Upper lobe of left lung (tissue), 6 donors: Measurements from ENCODE around the gene IFT57. TPM values are rescaled to one million over a fixed set of nuclear protein-coding genes. Genes with fewer than 3 reads are reported as not detected.
A peak's percentile ranks its signal among the peaks of the same experiment; 100 is the strongest.

Experiments used
- ATAC-seq, 2 donors: fragments of 200-7000 bp; cut with Tn5 transposase; one replicate each; pipeline ENCODE4 v1.9.1; 2022; ENCODE audit warnings: mild to moderate bottlenecking in 2 of 2, moderate library complexity in 2 of 2; ENCODE audit not compliant: low FRiP score in 2 of 2
- DNase-seq, 2 donors: peaks; one replicate each; pipeline ENCODE4 v3.0.0-alpha.2; 2019 to 2020
- H3K27ac ChIP-seq, 4 donors: fragments of 200-600 bp; sonication (generic); one replicate each; pipeline ENCODE4 v1.5.1; 2016 to 2019
- H3K27me3 ChIP-seq, 4 donors: fragments of 200-600 bp; sonication (generic); one replicate each; pipeline ENCODE4 v1.5.1; 2017 to 2019
- H3K36me3 ChIP-seq, 4 donors: fragments of 200-600 bp; sonication (generic); one replicate each; pipeline ENCODE4 v1.5.1; 2016 to 2019
- H3K4me1 ChIP-seq, 4 donors: fragments of 200-600 bp; sonication (generic); one replicate each; pipeline ENCODE4 v1.5.1; 2018 to 2019
- H3K4me3 ChIP-seq, 4 donors: fragments of 200-600 bp; sonication (generic); one replicate each; pipeline ENCODE4 v1.5.1; 2017 to 2019; ENCODE audit warnings: mild to moderate bottlenecking in 2 of 4, moderate library complexity in 1 of 4
- H3K9me3 ChIP-seq, 4 donors: fragments of 200-600 bp; sonication (generic); one replicate each; pipeline ENCODE4 v1.5.1; 2018 to 2019
- CTCF ChIP-seq, 6 experiments: fragments of 450-650 bp in 4 of 6; fragments of 200-600 bp in 2 of 6; sonication (generic) in 2 of 6; IDR thresholded peaks; one replicate each; pipeline ENCODE4 v1.5.1; 2016 to 2019; ENCODE audit warnings: antibody characterized with exemption in 6 of 6
- EP300 ChIP-seq, 4 donors: sonication (generic); formaldehyde crosslinking; IDR thresholded peaks; one replicate each; pipeline ENCODE4 v1.5.1; 2017; ENCODE audit warnings: antibody characterized with exemption in 4 of 4, control low read depth in 2 of 4
- POLR2A ChIP-seq, 4 donors: fragments of 450-650 bp; IDR thresholded peaks; one replicate each; pipeline ENCODE4 v1.5.1; 2016 to 2017; ENCODE audit warnings: antibody characterized with exemption in 4 of 4, mild to moderate bottlenecking in 2 of 4
- POLR2AphosphoS5 ChIP-seq, 2 donors: sonication (generic); formaldehyde crosslinking; IDR thresholded peaks; one replicate each; pipeline ENCODE4 v1.5.1; 2017; ENCODE audit warnings: antibody characterized with exemption in 2 of 2
- WGBS, 2 donors: methylation state at CpG; one replicate each; pipeline ENCODE4 v1.1.5; 2017 to 2018; 5-methylcytosine and 5-hydroxymethylcytosine counted together
- total RNA-seq, 6 donors: library from RNA; depleted of rRNA in 4 of 6; stranded (reverse); fragments of >200 nt in 4 of 6; gene quantifications; one replicate each; pipeline versions ENCODE4 v1.1.0 to v1.2.1, GENCODE V29; 2016 to 2021
- donor health status: DM: no; HTN: no; CAD: no; lungs with moderate emphysema.
- donor health status: DM: no; HTN: yes; CAD: no; lungs with severe emphysema.

IFT57 gene
- total RNA-seq, 6 donors from 2014 or later, result 118 to 467 (median 232) TPM

GRCh38 chr3:108185536-108185935, 36.7 kb downstream of the IFT57 start:
- no peak overlapping the region for H3K4me3 ChIP-seq
- no peak overlapping the region for H3K27ac ChIP-seq
- 77 to 88% methylated on average over 6 of the region's 6 CpGs for WGBS, 2 donors
- H3K4me1 ChIP-seq, result peaks cover 0 to 3% (median 0%) of the 10 kb centered on the region in 4 donors
- H3K9me3 ChIP-seq, result no peaks in the 10 kb centered on the region
- H3K36me3 ChIP-seq, result peaks cover 0 to 8% (median 6%) of the 10 kb centered on the region in 4 donors
- TF ChIP-seq CTCF (IDR thresholded peaks at IDR 0.05) (no peak), POLR2AphosphoS5 (IDR thresholded peaks at IDR 0.05) (no peak), POLR2A (IDR thresholded peaks at IDR 0.05) (no peak), EP300 (IDR thresholded peaks at IDR 0.05) (no peak)
- no peak for ATAC-seq
- no peak for DNase-seq
- H3K27me3 ChIP-seq, result no peaks in the 10 kb centered on the region

- WGBS, 2 donors, result 96 to 99% methylated on average over 3 of the region's 3 CpGs
- ATAC-seq (no peak), DNase-seq (no peak)
- H3K4me1 ChIP-seq, result peaks cover 0 to 3% (median 0%) of the 10 kb centered on the region in 4 donors
- H3K4me3 ChIP-seq, result no peak overlapping the region
- no peak for TF ChIP-seq EP300 (IDR thresholded peaks at IDR 0.05)
- TF ChIP-seq CTCF (IDR thresholded peaks at IDR 0.05), result no peak
- no peak for TF ChIP-seq POLR2AphosphoS5 (IDR thresholded peaks at IDR 0.05)
- no peak for TF ChIP-seq POLR2A (IDR thresholded peaks at IDR 0.05)
- no peaks in the 10 kb centered on the region for H3K27me3 ChIP-seq
- H3K36me3 ChIP-seq, result peaks cover 0 to 6% (median under 1%) of the 10 kb centered on the region in 4 donors
- H3K27ac ChIP-seq, result no peak overlapping the region
- H3K9me3 ChIP-seq, result no peaks in the 10 kb centered on the region
Measured at GRCh38 chr3:108184824-108185223, 37.4 kb downstream of the IFT57 start.

- Histone ChIP-seq H3K36me3 (peaks cover 0 to 6% (median 0%) of the 10 kb centered on the region in 4 donors), H3K27me3 (no peaks in the 10 kb centered on the region), H3K4me3 (no peak overlapping the region), H3K9me3 (no peaks in the 10 kb centered on the region), H3K27ac (no peak overlapping the region), H3K4me1 (peaks cover 0 to 5% (median 1%) of the 10 kb centered on the region in 4 donors)
- DNase-seq (no peak), ATAC-seq (no peak)
- 92 to 97% methylated on average over 2 of the region's 2 CpGs for WGBS, 2 donors
- no peak for TF ChIP-seq CTCF (IDR thresholded peaks at IDR 0.05)
- TF ChIP-seq POLR2A (IDR thresholded peaks at IDR 0.05), result no peak
- TF ChIP-seq EP300 (IDR thresholded peaks at IDR 0.05), result no peak
- no peak for TF ChIP-seq POLR2AphosphoS5 (IDR thresholded peaks at IDR 0.05)
Measured at GRCh38 chr3:108183971-108184370, 38.3 kb downstream of the IFT57 start.

- no peak overlapping the region for H3K27ac ChIP-seq
- DNase-seq (peak in 1 of 2 donors; percentile 20), ATAC-seq (peak in 1 of 2 donors; percentile 36)
- no peak overlapping the region for H3K4me3 ChIP-seq
- no peaks in the 10 kb centered on the region for H3K9me3 ChIP-seq
- no peaks in the 10 kb centered on the region for H3K27me3 ChIP-seq
- peaks cover 0 to 8% (median 1%) of the 10 kb centered on the region in 4 donors for H3K4me1 ChIP-seq
- no peak for TF ChIP-seq EP300 (IDR thresholded peaks at IDR 0.05)
- WGBS, 2 donors, result 55 to 59% methylated on average over 1 of the region's 1 CpG
- peaks cover 0 to 6% (median 0%) of the 10 kb centered on the region in 4 donors for H3K36me3 ChIP-seq
Measured at GRCh38 chr3:108183181-108183580, 39.0 kb downstream of the IFT57 start.

- TF ChIP-seq CTCF (IDR thresholded peaks at IDR 0.05) (no peak), POLR2A (IDR thresholded peaks at IDR 0.05) (no peak), EP300 (IDR thresholded peaks at IDR 0.05) (no peak), POLR2AphosphoS5 (IDR thresholded peaks at IDR 0.05) (no peak)
- DNase-seq (no peak), ATAC-seq (no peak)
- peaks cover 0 to 6% (median 0%) of the 10 kb centered on the region in 4 donors for H3K36me3 ChIP-seq
- H3K4me1 ChIP-seq, result peaks cover 0 to 8% (median 1%) of the 10 kb centered on the region in 4 donors
- H3K9me3 ChIP-seq, result no peaks in the 10 kb centered on the region
- no peak overlapping the region for H3K4me3 ChIP-seq
- no peaks in the 10 kb centered on the region for H3K27me3 ChIP-seq
- no peak overlapping the region for H3K27ac ChIP-seq
- WGBS, 2 donors, result 72 to 73% methylated on average over 1 of the region's 1 CpG
Measured at GRCh38 chr3:108182339-108182738, 39.9 kb downstream of the IFT57 start.
